Stimulated activated CD8-positive, alpha-beta memory T cell treated with anti-CD3 and anti-CD28 coated beads, Interleukin-12 subunit alpha, Interleukin-12 subunit beta, amount 100 ng/mL, for 4 hours (primary cell): ENCODE measurements around the gene CALHM6.
"Not testable (repeated sequence)": the region's sequence is repeated elsewhere in the genome, so short reads cannot be mapped to it uniquely, and the experiment has no call there.

Experiments used
- DNase-seq: peaks from one replicate; pipeline ENCODE4 v3.0.0-alpha.2; 2020; ENCODE audit warnings: low read depth

CALHM6 gene

DNA sequence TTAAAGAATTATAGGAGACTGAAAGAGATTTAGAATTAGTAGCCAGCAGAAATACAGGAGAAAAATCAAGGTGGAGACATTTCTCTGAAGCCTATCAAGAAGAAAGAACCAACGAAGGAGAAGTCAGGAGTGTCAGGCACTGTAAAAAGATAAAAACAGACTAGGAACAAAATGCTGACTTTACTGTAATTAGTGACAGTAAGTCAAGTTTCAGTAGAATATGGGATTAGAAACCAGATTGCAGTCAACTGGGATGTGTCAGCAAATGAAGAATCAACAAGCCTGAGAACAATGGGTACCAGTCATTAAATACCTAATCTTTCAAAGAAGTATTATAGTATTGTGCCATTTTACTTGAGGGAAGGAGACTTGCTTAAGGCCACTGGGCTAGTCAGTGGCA is 21.6 kb downstream of the CALHM6 start:
- no peak for DNase-seq

- no peak for DNase-seq
Observed at GRCh38 chr6:116483616-116484015, 22.4 kb downstream of the CALHM6 start.

DNA sequence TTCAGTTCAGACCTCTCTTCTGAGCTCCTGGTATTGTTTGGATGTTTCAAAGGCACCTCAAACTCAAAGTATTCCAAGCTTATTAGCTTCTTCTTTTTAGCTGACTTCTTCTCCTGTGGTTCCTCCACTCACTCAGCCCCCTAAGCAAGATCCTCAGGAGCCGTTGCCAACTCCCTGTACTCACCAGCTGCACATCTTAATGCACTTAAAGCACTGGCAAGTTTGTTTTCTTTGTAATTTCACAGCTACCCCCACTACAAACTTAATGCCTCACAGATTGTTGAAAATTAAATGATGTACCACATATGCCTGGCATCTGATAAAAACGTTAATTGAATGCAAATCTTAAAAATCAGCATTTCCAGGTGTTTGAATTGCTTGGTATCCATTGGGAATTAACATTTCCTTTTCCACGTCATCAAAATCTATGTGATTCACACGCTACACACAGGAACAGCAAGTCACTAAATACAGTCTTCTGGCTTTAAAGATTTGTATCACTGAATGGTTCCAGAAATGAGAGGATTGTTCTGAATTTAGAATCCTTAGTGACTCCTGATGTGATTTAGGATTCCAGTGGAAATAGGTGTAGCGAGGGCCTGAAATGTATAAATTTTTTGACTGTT is 24.5 kb downstream of the CALHM6 start:
- no peak for DNase-seq

GRCh38 chr6:116491610-116492330 is 30.6 kb downstream of the CALHM6 start:
- no peak for DNase-seq

GRCh38 chr6:116492331-116493067 is 31.3 kb downstream of the CALHM6 start:
- no peak for DNase-seq

- DNase-seq: not testable (repeated sequence)
Observed at GRCh38 chr6:116495161-116495560, 34.0 kb downstream of the CALHM6 start.

DNA sequence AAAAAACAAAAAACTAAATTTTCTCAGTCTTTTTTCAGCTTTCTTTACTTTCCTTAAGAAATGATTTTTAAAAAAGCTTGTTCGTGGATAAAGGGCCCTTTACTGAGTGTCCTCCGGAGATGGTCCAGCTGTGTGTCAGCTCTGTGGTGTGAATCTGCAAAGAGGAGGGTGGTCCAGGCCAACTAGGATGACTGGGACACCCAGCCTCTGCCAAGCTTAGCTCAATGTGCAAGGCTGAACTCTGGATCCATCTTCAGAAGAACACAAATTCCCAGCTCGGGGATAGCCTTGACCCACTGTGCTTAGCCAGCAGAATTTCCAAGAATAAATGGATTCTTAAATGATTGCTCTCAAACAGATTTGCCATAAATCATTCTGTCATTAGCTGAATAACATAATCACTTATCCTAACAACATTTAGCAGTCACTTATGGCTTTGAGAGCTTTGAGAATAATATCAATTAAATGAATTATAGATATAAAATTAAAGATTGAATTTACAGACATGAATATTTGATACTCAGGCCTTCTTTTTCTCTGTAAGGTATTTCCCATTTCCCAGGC is 36.0 kb downstream of the CALHM6 start:
- DNase-seq: no peak

DNA sequence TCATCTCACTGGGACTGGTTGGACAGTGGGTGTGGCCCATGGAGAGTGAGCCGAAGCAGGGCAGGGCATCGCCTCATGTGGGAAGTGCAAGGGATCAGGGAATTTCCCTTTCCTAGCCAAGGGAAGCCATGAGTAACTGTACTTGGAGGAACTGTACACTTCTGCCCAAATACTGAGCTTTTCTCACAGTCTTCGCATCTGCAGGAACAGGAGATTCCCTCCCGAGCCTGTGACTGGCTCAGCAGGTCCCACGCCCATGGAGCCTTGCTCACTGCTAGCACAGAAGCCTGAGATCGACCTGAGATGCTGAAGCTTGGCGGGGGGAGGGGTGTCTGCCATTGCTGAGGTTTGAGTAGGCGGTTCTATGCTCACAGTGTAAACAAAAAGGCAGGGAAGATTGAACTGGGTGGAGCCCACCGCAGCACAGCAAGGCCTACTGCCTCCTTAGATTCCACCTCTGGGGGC is 39.8 kb downstream of the CALHM6 start:
- DNase-seq: no peak

DNA sequence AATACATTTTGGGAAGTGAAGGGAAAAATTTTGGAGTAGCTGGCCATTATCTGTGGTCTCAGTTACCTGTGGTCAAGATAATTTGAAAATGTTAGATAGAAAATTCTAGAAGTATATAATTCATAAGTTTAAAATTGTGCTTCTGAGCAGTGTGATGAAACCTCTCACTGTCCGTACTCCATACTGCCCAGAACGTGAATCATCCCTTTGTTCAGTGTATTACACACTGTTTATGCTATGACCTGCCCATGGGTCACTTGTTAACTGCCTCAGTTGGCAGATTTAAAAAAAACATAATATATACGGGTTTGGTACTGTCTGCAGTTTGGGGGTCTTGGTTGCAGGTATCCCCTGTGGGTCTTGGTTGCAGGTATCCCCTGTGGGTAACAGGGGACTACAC is 46.1 kb downstream of the CALHM6 start:
- DNase-seq: no peak

DNA sequence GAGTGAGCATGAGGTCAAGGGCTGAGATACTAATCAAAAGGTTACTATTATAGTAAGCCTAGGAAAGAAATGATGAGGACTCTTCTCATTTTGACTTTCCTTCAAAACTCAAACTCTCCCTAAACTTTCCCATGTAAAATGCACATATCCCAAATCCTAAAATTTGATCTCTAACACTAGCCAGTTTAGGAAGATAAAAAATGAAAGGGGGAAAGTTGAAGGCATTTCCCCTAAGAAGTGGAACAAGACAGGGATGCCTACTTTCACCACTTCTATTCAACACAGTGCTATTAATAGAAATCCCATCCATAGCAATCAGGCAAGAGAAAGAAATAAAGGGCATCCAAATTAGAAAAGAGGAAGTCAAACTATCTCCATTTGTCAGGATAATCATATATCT is 47.4 kb downstream of the CALHM6 start:
- no peak for DNase-seq

- no peak for DNase-seq
Observed at GRCh38 chr6:116511424-116512110, 50.4 kb downstream of the CALHM6 start, which contains the start of gene CALHM5. CALHM5 (plus strand) TSS chr6:116511639; CDS start chr6:116511697, 58 bp downstream.

DNA sequence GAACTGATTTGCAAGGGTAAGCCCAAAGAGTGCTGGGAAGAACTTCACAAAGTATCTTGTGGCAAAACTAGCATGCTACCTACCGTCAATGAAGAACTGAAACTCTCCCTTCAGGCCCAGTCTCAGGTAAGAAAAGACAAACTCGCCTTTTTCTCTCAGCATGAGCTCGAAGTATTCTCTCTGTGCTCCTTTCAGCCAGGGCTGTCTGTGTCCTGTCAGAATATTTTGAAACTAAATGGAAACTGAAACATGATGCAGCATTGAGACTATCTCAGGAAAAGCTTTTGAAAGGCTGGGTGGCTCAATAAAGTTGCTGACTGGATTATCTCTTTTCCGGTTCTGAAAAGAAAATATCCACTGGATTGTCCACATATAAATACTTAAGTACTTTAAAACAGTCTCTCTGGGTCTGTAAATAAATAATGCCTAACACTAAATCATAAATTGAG is 51.0 kb downstream of the CALHM6 start:
- DNase-seq: no peak

GRCh38 chr6:116512734-116513133 is 51.6 kb downstream of the CALHM6 start:
- no peak for DNase-seq
